GM19193 (cell line): Measurements from ENCODE around the gene PRKAB1.

Source experiments
- POLR2A ChIP-seq: IDR thresholded peaks from 4 replicates; pipeline ENCODE4 v1.6.1; 2011; ENCODE audit not compliant: insufficient read depth, insufficient read length; ENCODE audit errors: extremely low read depth

The PRKAB1 gene

GRCh38 chr12:119693511-119693910 lies 25.6 kb downstream of the PRKAB1 start:
- TF ChIP-seq POLR2A, result no peak

DNA sequence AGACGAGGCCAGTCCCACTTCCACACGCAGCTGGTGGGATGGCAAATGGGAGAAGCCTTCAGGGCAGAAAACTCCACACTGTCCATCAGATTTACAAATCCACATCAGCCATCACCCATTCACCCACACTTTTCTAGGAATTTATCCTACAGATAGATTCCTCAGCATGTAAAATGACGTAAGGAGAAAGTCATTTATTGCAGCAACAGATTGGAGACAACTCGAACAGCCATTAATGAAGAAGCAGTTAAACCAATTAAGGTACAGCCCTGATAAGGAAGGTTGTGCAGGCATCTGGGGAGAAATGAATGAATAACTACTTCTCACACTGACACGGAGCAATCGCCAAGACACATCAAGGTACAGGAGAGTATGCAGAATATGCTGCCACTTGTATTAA lies 26.2 kb downstream of the PRKAB1 start:
- TF ChIP-seq POLR2A, result no peak

- no peak for TF ChIP-seq POLR2A
These were observed 27.1 kb downstream of the PRKAB1 start for GRCh38 chr12:119695034-119695433.

GRCh38 chr12:119696943-119697342 lies 29.0 kb downstream of the PRKAB1 start:
- TF ChIP-seq POLR2A, result no peak

- no peak for TF ChIP-seq POLR2A
These were observed 31.3 kb downstream of the PRKAB1 start for GRCh38 chr12:119699199-119699760.

GRCh38 chr12:119700078-119700477 lies 32.1 kb downstream of the PRKAB1 start:
- TF ChIP-seq POLR2A, result no peak

GRCh38 chr12:119704065-119704747 lies 36.3 kb downstream of the PRKAB1 start:
- no peak for TF ChIP-seq POLR2A

DNA sequence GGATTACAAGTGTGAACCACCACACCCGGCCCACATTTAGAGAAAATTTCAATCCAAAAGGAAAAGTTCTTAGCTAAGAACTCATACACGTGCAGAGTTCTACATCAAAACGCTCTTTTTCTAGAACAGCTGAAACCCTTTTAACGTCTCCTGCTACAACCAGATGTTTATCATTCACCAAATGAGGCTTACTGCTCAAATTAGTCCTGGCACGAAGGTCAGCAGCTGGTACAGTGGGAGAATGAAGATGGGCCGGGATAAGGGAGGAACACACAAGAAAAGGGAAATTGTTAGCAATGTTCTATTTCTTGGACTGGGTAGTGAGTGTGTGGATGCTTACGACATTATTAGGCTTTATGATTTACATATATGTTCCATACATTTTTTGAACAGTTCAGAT lies 37.2 kb downstream of the PRKAB1 start:
- TF ChIP-seq POLR2A, result no peak

DNA sequence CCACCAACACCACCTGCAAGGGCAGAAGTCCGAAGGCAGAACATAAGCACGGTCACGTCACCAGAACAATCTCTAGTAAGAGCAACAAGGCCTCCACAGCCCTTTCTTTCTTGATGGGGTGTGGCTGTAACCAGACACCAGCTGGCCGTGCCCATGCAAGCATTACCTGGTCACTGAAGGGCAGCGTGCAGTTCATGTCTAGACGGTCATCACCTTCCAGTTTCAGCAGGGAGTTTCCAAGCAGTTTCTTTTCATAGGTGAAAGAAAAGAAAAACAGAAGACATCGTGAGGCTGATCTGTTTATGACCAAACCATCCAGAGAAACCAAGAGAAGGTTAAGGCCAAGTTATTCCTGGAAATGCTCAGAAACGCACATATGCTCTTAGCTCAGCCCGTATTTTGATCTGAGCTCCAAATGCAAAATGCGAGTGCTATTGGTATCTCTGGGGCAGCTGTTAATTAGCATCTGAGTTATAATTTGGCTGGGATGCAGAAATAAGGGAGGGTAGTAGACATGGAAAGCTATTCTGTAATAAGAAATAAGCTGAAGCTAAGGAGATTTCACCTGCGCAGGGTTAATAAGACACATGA lies 42.5 kb downstream of the PRKAB1 start:
- no peak for TF ChIP-seq POLR2A

DNA sequence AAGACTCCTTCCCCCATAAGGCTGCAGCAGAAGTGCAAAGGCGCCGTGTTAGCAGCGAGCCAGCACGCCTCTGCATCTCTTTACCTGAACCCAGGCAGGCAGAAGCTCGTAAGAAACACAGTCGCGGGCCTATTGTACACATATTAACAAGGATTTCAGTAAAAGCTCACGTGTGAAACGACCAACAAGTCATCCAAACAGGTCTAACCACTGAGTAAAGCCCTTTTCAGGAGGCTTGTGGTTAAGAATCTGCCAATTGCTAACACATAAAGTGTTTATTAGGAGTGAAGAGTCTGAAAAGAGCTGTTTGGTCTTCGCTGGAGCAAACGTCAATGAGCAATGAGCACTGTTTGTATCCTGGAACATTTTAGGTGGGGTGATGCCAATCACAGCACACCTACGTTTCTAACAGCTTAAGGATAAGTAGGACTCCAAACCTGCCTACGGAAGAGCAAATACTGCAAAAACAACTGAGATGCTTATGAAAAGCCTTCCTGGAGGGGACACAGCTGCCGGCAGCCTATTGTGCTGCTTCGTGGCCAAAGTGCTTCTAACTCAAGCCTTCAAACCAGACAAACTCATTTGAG lies 43.1 kb downstream of the PRKAB1 start:
- TF ChIP-seq POLR2A, result no peak

DNA sequence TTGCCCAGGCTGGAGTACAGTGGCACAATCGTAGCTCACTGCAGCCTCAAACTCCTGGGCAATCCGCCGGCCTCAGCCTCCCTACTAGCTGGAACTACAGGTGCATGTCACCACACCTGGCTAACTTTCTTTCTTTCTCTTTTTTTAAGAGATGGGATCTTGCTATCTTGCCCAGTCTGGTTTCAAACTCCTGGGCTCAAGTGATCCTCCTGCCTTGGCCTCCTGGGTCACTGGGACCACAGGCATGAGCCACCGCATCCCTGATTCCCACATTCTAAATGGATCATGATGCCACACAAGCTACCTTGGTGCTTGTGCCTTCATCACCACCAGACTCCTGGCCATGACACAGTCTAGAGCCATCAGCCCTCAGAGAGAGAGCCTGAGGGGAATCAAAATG lies 43.8 kb downstream of the PRKAB1 start:
- no peak for TF ChIP-seq POLR2A

GRCh38 chr12:119712721-119713120 lies 44.8 kb downstream of the PRKAB1 start:
- TF ChIP-seq POLR2A, result no peak

DNA sequence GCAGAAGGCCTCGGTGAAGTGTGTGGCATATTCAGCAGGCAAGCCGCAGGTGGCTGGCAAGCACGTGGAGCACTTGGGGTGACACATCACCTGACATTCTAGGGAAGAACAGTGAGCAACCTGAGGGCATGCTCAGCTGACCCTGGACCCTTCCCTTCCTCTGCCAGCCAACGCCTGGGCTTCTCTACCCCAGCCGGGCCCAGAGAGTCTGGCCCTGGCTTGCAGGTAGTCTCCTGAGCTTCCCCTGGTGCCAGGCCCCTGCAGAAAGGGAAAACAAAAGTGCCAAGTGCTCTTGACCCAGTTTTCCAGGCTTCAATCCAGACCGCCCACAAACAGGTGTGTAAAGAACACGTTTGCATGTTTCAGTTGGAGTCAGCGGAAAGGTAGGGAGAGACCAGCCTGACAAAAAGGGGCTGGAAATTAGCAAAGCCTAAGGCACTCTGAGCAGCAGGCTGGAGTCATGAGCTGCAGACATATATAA lies 45.7 kb downstream of the PRKAB1 start:
- no peak for TF ChIP-seq POLR2A

GRCh38 chr12:119714614-119715267 lies 46.8 kb downstream of the PRKAB1 start:
- TF ChIP-seq POLR2A, result no peak

GRCh38 chr12:119715268-119715620 lies 47.3 kb downstream of the PRKAB1 start:
- no peak for TF ChIP-seq POLR2A
